Measurements from ENCODE around the gene SLC35F4. TPM values are rescaled to one million over a fixed set of nuclear protein-coding genes. Genes with fewer than 3 reads are reported as not detected.
"Not testable (repeated sequence)": the region's sequence is repeated elsewhere in the genome, so short reads cannot be mapped to it uniquely, and the experiment has no call there.

SLC35F4 gene
- total and polyA plus RNA-seq, 8 donors: 0.11 to 0.30 (median 0.22) TPM; not detected in 2

DNA sequence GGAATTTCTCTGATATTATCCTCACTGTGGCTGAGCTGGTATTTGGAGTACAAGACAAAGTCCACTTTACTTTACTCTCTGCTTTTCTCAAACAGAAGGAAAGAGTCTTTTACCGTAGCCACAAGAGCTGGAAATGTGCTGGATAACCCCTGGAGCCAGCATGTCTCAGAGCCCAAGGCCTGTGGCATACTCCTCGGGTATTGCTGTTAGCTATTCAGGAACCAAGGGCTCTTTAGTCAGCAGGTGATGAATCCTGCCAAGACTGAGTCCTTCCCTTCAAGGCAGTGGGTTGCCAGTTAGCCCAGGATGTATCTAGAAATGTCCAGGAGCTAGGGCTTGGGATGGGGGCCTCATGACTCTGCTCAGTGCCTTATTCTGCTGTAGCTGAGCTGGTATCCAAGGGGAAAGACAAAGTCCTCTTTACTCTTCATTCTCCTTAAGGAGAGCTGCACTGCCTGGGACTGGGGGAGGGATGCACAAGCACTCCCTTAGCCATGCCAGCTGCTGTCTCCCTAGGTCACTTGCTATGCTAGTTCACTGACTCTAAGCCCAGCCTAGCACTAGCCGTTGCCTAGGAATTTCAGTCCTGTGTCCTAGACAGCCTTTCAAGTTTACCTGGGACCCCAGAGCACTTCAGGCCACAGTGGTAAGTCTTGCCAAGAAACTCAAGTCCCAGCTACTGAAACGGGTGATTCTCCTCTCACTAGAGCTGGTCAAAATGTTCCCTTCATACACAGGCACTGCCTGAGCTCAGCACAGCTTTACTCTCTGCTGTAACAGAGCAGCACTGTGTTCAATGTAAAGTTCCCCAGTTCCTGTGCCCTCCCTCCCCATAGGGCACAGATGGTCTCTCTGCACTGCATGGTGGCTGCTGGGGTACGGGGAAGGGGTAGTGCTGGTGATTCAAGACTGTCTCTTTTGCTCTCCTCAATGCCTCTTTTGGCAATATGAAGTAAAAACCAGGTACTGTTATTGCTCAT lies 136.4 kb downstream of the SLC35F4 start:
- intact Hi-C loops (cut with DNase I): no loop called here
- ATAC-seq (no peak), DNase-seq (no peak)
- Histone ChIP-seq H3K4me3 (no peak overlapping the region), H3K27ac (no peak overlapping the region), H3K9me3 (no peaks in the 10 kb centered on the region), H3K27me3 (no peaks in the 10 kb centered on the region), H3K36me3 (no peaks in the 10 kb centered on the region), H3K4me1 (no peaks in the 10 kb centered on the region)
- TF ChIP-seq, protein P1, sequence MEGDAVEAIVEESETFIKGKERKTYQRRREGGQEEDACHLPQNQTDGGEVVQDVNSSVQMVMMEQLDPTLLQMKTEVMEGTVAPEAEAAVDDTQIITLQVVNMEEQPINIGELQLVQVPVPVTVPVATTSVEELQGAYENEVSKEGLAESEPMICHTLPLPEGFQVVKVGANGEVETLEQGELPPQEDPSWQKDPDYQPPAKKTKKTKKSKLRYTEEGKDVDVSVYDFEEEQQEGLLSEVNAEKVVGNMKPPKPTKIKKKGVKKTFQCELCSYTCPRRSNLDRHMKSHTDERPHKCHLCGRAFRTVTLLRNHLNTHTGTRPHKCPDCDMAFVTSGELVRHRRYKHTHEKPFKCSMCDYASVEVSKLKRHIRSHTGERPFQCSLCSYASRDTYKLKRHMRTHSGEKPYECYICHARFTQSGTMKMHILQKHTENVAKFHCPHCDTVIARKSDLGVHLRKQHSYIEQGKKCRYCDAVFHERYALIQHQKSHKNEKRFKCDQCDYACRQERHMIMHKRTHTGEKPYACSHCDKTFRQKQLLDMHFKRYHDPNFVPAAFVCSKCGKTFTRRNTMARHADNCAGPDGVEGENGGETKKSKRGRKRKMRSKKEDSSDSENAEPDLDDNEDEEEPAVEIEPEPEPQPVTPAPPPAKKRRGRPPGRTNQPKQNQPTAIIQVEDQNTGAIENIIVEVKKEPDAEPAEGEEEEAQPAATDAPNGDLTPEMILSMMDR (IDR thresholded peaks at IDR 0.05): no peak

DNA sequence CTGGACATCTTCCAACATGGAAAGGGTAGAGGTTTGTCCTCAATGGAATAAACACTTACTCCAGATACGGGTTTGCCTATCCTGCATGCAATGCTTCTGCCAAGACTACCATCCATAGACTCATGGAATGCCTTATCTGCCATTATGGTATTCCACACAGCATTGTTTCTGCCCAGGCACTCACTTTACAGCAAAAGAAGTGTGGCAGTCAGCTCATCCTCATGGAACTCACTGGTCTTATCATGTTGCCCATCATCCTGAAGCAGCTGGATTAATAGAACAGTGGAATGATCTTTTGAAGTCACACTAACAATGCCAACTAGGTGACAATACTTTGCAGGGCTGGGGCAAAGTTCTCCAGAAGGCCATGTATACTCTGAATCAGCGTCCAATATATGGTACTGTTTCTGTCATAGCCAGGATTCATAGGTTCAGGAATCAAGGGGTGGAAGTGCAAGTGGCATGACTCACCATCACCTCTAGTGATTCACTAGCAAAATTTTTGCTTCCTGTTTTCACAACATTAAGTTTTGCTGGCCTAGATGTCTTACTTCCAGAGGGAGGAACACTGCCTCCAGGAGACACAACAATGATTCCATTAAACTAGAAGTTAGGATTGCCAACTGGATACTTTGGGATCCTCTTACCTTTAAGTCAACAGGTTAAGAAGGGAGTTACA lies 140.4 kb downstream of the SLC35F4 start:
- Histone ChIP-seq H3K36me3 (no peaks in the 10 kb centered on the region), H3K27me3 (no peaks in the 10 kb centered on the region), H3K9me3 (peaks cover 0 to 2% of the 10 kb centered on the region in 2 donors), H3K27ac (no peak overlapping the region), H3K4me1 (no peaks in the 10 kb centered on the region), H3K4me3 (no peak overlapping the region)
- DNase-seq: no peak
- no peak for ATAC-seq
- TF ChIP-seq, protein P1 (IDR thresholded peaks at IDR 0.05): no peak
- intact Hi-C loops (cut with DNase I): no loop called here

GRCh38 chr14:57722141-57722540 lies 143.8 kb downstream of the SLC35F4 start:
- DNase-seq; intact Hi-C loops (cut with DNase I): not testable (repeated sequence)

GRCh38 chr14:57714487-57714931 lies 151.4 kb downstream of the SLC35F4 start:
- Histone ChIP-seq H3K9me3 (peaks cover 0 to 14% of the 10 kb centered on the region in 2 donors), H3K4me3 (no peak overlapping the region), H3K27me3 (no peaks in the 10 kb centered on the region), H3K4me1 (no peaks in the 10 kb centered on the region), H3K27ac (no peak overlapping the region), H3K36me3 (no peaks in the 10 kb centered on the region)
- DNase-seq (peak in 1 of 4 donors; percentile 12), ATAC-seq (peak; percentile 72)
- intact Hi-C loops (cut with DNase I): no loop called here
- TF ChIP-seq, protein P1 (IDR thresholded peaks at IDR 0.05): no peak

More at GRCh38 chr14:57722141-57722540, 143.8 kb downstream of the SLC35F4 start:
- not testable (repeated sequence) for H3K36me3 ChIP-seq, H3K4me1 ChIP-seq, H3K9me3 ChIP-seq, H3K27me3 ChIP-seq, H3K27ac ChIP-seq, H3K4me3 ChIP-seq, ATAC-seq

- TF ChIP-seq, protein P1 (IDR thresholded peaks at IDR 0.05): no peak
- intact Hi-C loops (cut with DNase I): no loop called here
- Histone ChIP-seq H3K27ac (no peak overlapping the region), H3K36me3 (no peaks in the 10 kb centered on the region), H3K9me3 (peaks cover 0 to 19% of the 10 kb centered on the region in 2 donors), H3K4me3 (no peak overlapping the region), H3K4me1 (no peaks in the 10 kb centered on the region), H3K27me3 (no peaks in the 10 kb centered on the region)
- DNase-seq: no peak
- ATAC-seq: no peak
Measured at GRCh38 chr14:57712698-57713097, 153.2 kb downstream of the SLC35F4 start.
